ENCODE results near the gene TREM1. TPM values are rescaled to one million over a fixed set of nuclear protein-coding genes. Genes with fewer than 3 reads are reported as not detected.

TREM1 gene
- total RNA-seq, 2 experiments from 2014 or later, result 0.62 to 0.86 TPM

DNA sequence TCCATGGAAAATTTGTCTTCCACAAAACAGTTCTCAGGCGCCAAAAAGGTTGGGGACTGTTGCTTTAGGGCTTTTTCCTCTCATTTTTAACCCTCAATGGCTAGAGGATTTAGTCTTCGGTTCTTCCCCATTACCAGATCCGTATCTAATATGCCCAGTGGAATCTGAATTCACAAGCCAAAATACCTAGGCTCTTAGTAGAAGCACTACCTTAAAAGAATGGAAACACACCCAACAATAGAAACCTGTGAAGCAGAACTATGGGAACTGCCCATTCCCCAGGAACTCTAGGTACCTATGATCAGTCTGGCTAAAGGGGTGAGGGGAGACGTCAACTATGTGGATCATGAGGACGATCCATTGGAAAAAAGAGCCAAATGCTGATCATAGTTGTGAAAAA, 55.2 kb downstream of the TREM1 start:
- no peak overlapping the region for H3K27ac Mint-ChIP-seq
- H3K4me1 Mint-ChIP-seq, result no peaks in the 10 kb centered on the region
- H3K4me3 Mint-ChIP-seq, result no peak overlapping the region
- no peak for ATAC-seq
- H3K27me3 Mint-ChIP-seq, result no peaks in the 10 kb centered on the region
- no peak for DNase-seq
- CTCF ChIA-PET, result interaction anchor here (1.2 kb wide), 1 partner anchor 11 kb away, joined by 3 read pairs; no protein-coding TSS in a partner anchor
- intact Hi-C loops (cut with DNase I, micrococcal nuclease), result no loop called here
- H3K36me3 Mint-ChIP-seq (ENCODE audit: low read depth), result no peaks in the 10 kb centered on the region
- H3K9me3 Mint-ChIP-seq (ENCODE audit: low read depth), result no peaks in the 10 kb centered on the region
- POLR2A ChIA-PET, result no interaction called here

DNA sequence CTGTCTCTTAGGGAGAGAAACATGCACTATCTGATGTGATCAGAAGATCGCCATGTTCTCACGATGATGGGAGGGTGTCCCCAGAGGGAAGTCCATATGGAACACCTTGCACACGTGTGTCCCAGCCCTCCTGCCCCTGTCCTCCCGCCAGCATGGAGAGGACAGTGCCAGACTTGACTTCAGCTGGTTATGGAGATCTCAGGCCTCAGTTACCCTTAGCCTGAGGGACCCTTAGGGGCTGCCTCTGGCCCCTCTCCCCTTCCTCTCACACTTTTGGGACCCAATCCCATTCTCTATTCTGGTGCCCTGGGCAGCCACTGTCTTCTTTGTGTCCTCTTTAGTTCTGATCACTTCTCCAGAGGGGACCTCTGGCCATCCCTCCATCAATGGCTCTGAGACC, 56.8 kb downstream of the TREM1 start:
- H3K4me3 Mint-ChIP-seq, result no peak overlapping the region
- H3K27ac Mint-ChIP-seq, result no peak overlapping the region
- no peaks in the 10 kb centered on the region for H3K36me3 Mint-ChIP-seq (ENCODE audit: low read depth)
- POLR2A ChIA-PET, result no interaction called here
- CTCF ChIA-PET, result no interaction called here
- no peak for DNase-seq
- no peaks in the 10 kb centered on the region for H3K4me1 Mint-ChIP-seq
- H3K9me3 Mint-ChIP-seq (ENCODE audit: low read depth), result no peaks in the 10 kb centered on the region
- H3K27me3 Mint-ChIP-seq, result no peaks in the 10 kb centered on the region
- ATAC-seq, result no peak
- intact Hi-C loops (cut with DNase I, micrococcal nuclease), result no loop called here

DNA sequence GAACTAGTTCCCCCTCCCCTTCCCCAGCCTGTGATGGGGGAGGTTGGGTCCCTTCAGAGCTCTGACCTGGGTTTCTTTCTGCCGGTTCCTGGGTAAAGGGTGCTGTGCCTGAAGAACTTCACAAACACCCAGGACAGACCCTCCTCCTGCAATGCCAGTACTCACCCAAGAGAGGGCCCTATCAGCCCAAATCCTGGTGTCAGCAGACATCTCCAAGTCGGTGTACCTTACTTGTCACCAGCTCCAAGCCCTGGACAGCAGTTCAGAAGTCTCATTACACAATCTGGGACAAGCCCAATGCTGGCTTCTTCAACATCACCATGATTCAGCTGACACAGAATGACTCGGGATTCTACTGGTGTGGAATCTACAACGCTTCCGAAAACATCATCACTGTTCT, 57.9 kb downstream of the TREM1 start:
- intact Hi-C loops (cut with DNase I, micrococcal nuclease), result no loop called here
- DNase-seq (no peak), ATAC-seq (no peak)
- Mint-ChIP-seq H3K36me3 (ENCODE audit: low read depth) (no peaks in the 10 kb centered on the region), H3K9me3 (ENCODE audit: low read depth) (no peaks in the 10 kb centered on the region), H3K27ac (no peak overlapping the region), H3K27me3 (no peaks in the 10 kb centered on the region), H3K4me1 (no peaks in the 10 kb centered on the region), H3K4me3 (no peak overlapping the region)
- ChIA-PET CTCF (no interaction called here), POLR2A (no interaction called here)

DNA sequence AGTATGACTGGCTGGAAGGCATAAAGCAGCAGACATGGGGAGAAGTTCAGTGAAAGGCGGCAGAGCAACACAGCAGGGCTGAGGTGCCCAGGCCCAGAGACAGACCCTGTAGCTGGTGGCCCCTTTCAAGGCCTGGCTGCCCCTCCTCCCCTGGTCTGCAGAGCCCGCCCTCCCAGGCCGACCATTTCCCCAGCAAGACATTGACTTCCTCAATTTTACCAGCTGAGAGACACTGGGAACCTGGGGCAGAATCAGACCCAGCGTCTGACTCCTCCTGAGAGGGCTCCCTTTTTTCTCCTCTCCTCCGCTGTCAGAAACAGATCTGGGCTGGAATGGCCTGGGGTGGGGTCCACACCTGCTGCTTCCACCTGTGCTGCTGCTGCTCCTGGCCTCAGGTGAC, 58.4 kb downstream of the TREM1 start, which contains the start of gene TREML4:
TREML4 (plus strand) TSS at position 254 of the 400 bp plus-strand sequence; CDS start at position 333, 79 bp downstream.
- no peak within 1 kb of the TSS for H3K27ac Mint-ChIP-seq
- CTCF ChIA-PET, result no interaction called here
- POLR2A ChIA-PET, result no interaction called here

DNA sequence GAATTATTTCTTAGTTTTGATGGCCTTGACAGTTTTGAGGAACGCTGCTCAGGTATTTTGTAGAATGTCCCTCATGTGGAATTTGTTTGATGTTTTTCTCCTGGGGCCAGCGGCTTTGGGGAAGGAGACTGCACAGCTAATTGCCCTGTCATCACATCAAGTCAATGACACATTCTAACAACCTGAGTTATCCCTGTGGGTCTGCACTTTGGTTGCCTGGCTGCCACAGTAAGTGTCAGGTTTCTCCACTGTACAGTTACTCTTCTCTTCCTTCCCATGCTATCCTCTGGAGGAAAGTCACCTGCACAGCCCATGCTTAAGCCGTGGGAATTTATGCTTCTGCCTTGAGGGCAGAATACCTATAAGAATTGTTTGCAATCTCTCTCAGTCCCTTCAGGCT, 59.7 kb downstream of the TREM1 start:
- ATAC-seq (no peak), DNase-seq (no peak)
- Mint-ChIP-seq H3K9me3 (ENCODE audit: low read depth) (no peaks in the 10 kb centered on the region), H3K4me1 (no peaks in the 10 kb centered on the region), H3K27ac (no peak overlapping the region), H3K27me3 (no peaks in the 10 kb centered on the region), H3K36me3 (ENCODE audit: low read depth) (no peaks in the 10 kb centered on the region), H3K4me3 (no peak overlapping the region)
- intact Hi-C loops (cut with DNase I, micrococcal nuclease), result no loop called here
- CTCF ChIA-PET, result no interaction called here
- POLR2A ChIA-PET, result no interaction called here

More for the DNA sequence above, 58.4 kb downstream of the TREM1 start, which contains the start of gene TREML4:
- no peak for DNase-seq
- no peak for ATAC-seq
- intact Hi-C loops (cut with DNase I, micrococcal nuclease), result no loop called here
- Mint-ChIP-seq H3K36me3 (ENCODE audit: low read depth) (no peaks in the 10 kb centered on the region), H3K4me1 (no peaks in the 10 kb centered on the region), H3K4me3 (no peak within 1 kb of the TSS), H3K9me3 (ENCODE audit: low read depth) (no peaks in the 10 kb centered on the region), H3K27me3 (no peaks in the 10 kb centered on the region)

DNA sequence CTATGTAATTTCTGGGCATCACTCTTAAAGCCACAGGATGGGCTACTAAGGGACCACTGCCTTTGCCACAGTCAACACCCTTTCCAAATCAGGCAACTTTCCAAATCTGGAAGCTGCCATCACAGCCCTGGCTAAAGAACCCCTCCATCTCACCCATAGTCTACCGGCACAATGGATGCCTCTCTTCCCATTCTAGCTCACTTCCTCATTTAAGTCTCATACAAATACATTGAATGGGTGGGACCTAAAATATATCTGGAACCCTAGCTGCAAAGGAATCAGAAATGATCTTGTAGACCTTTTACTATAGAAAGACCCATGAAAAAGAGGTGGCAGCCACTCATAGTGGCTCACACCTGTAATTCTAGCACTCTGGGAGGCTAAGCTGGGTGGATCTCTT, 61.7 kb downstream of the TREM1 start:
- ChIA-PET CTCF (no interaction called here), POLR2A (no interaction called here)
- Mint-ChIP-seq H3K36me3 (ENCODE audit: low read depth) (no peaks in the 10 kb centered on the region), H3K4me3 (no peak overlapping the region), H3K4me1 (no peaks in the 10 kb centered on the region), H3K27ac (no peak overlapping the region), H3K9me3 (ENCODE audit: low read depth) (peaks cover 5% of the 10 kb centered on the region), H3K27me3 (no peaks in the 10 kb centered on the region)
- intact Hi-C loops (cut with DNase I, micrococcal nuclease), result no loop called here
- DNase-seq (no peak), ATAC-seq (no peak)

Other genes with a start within 250 kb of the TREM1 start
- 1 to 10 TPM; 1.8 to 1.9 TPM for gene UNC5CL, start 247.5 kb downstream of the TREM1 start, total RNA-seq
- not detected for gene TSPO2, start 244.2 kb downstream of the TREM1 start, total RNA-seq
- gene APOBEC2, start 233.5 kb downstream of the TREM1 start, total RNA-seq, result not detected
- 10 to 100 TPM; 35.3 to 45.1 TPM for gene OARD1, start 214.3 kb downstream of the TREM1 start, total RNA-seq
- 10 to 100 TPM; 31.5 to 38.2 TPM for gene NFYA, start 213.7 kb downstream of the TREM1 start, total RNA-seq
- not detected for gene TREML1, start 132.3 kb downstream of the TREM1 start, total RNA-seq
- gene TREM2, start 123.6 kb downstream of the TREM1 start, total RNA-seq, result not detected
- gene TREML2, start 85.5 kb downstream of the TREM1 start, total RNA-seq, result 1 to 10 TPM; 7.1 to 8.2 TPM
- gene TREML4, start 58.3 kb downstream of the TREM1 start, total RNA-seq, result not detected
- gene NCR2, start 48.9 kb upstream of the TREM1 start, total RNA-seq, result not detected

Data from activated CD4-positive, alpha-beta T cell treated with anti-CD3 and anti-CD28 coated beads for 36 hours (primary cell).